ENCODE data around the gene AP1AR. TPM values are rescaled to one million over a fixed set of nuclear protein-coding genes. Genes with fewer than 3 reads are reported as not detected.

The AP1AR gene
- total and polyA plus RNA-seq, 4 donors: 7.6 to 14.7 (median 7.8) TPM

- Histone ChIP-seq H3K9ac (ENCODE audit: low read depth in 1 of 2, low read length in 2 of 2) (no peak overlapping the region), H3K27ac (ENCODE audit: low read depth in 1 of 2, low read length in 2 of 2) (no peak overlapping the region), H3K9me3 (ENCODE audit: control insufficient read depth in 4 of 4, low read length in 3 of 4) (no peaks in the 10 kb centered on the region), H3K4me1 (ENCODE audit: control insufficient read depth in 4 of 4, insufficient read depth in 4 of 4, low read length in 3 of 4) (peaks cover 2 to 18% (median 7%) of the 10 kb centered on the region in 4 donors), H3K36me3 (ENCODE audit: control insufficient read depth in 4 of 4, insufficient read depth in 3 of 4, low read depth in 1 of 4, low read length in 3 of 4) (no peaks in the 10 kb centered on the region), H3K27me3 (ENCODE audit: control insufficient read depth in 4 of 4, insufficient read depth in 4 of 4, low read length in 3 of 4) (no peaks in the 10 kb centered on the region), H3K4me3 (ENCODE audit: low read depth in 1 of 3, low read length in 3 of 3) (no peak overlapping the region)
- WGBS: 91% methylated on average over 2 of the region's 2 CpGs
- TF ChIP-seq HNF4G (IDR thresholded peaks at IDR 0.05): no peak
- no peak for TF ChIP-seq RXRA (IDR thresholded peaks at IDR 0.05)
- TF ChIP-seq EGR1 (IDR thresholded peaks at IDR 0.05; ENCODE audit: low read depth in 2 of 2): no peak
- TF ChIP-seq, protein P1, sequence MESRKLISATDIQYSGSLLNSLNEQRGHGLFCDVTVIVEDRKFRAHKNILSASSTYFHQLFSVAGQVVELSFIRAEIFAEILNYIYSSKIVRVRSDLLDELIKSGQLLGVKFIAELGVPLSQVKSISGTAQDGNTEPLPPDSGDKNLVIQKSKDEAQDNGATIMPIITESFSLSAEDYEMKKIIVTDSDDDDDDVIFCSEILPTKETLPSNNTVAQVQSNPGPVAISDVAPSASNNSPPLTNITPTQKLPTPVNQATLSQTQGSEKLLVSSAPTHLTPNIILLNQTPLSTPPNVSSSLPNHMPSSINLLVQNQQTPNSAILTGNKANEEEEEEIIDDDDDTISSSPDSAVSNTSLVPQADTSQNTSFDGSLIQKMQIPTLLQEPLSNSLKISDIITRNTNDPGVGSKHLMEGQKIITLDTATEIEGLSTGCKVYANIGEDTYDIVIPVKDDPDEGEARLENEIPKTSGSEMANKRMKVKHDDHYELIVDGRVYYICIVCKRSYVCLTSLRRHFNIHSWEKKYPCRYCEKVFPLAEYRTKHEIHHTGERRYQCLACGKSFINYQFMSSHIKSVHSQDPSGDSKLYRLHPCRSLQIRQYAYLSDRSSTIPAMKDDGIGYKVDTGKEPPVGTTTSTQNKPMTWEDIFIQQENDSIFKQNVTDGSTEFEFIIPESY (IDR thresholded peaks at IDR 0.05): no peak
- no peak for TF ChIP-seq ATF3 (IDR thresholded peaks at IDR 0.05)
- no peak for TF ChIP-seq SP1 (IDR thresholded peaks at IDR 0.05)
- TF ChIP-seq HNF4A (conservative IDR thresholded peaks at IDR 0.05): no peak
- no peak for TF ChIP-seq FOXA2 (IDR thresholded peaks at IDR 0.05)
- TF ChIP-seq TAF1 (conservative IDR thresholded peaks at IDR 0.05): no peak
- no peak for TF ChIP-seq FOXA1 (IDR thresholded peaks at IDR 0.05)
- no peak for TF ChIP-seq JUND (IDR thresholded peaks at IDR 0.05)
- no peak for DNase-seq (ENCODE audit: low spot score)
Measured at GRCh38 chr4:112236040-112236439, 4.5 kb downstream of the AP1AR start.

DNA sequence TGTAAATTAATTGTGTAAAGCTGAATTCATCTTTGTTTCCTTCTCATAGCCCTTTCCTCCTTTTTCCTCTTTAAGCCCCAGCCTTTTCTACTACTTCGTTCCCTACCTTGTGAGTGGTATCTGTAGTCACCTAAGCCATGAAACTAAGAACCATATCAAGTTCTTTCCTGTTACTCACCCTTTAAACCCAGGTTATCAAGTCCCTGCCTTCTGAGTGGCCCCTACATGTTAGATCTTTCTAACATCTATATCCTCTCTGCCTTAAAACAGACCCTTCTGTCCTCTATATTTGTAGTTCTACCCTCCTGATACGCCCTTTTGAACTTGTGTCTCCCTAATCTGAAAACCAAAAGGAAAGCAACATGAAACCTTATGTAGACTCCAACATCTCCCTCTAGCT lies 7.2 kb downstream of the AP1AR start:
- WGBS: 96% methylated on average over 2 of the region's 2 CpGs
- Histone ChIP-seq H3K9ac (ENCODE audit: low read depth in 1 of 2, low read length in 2 of 2) (no peak overlapping the region), H3K27ac (ENCODE audit: low read depth in 1 of 2, low read length in 2 of 2) (no peak overlapping the region), H3K36me3 (ENCODE audit: control insufficient read depth in 4 of 4, insufficient read depth in 3 of 4, low read depth in 1 of 4, low read length in 3 of 4) (no peaks in the 10 kb centered on the region), H3K9me3 (ENCODE audit: control insufficient read depth in 4 of 4, low read length in 3 of 4) (no peaks in the 10 kb centered on the region), H3K4me3 (ENCODE audit: low read depth in 1 of 3, low read length in 3 of 3) (no peak overlapping the region), H3K27me3 (ENCODE audit: control insufficient read depth in 4 of 4, insufficient read depth in 4 of 4, low read length in 3 of 4) (no peaks in the 10 kb centered on the region), H3K4me1 (ENCODE audit: control insufficient read depth in 4 of 4, insufficient read depth in 4 of 4, low read length in 3 of 4) (peaks cover 0 to 4% (median under 1%) of the 10 kb centered on the region in 4 donors)
- DNase-seq (ENCODE audit: low spot score): no peak
- TF ChIP-seq, protein P1 (IDR thresholded peaks at IDR 0.05): no peak
- TF ChIP-seq REST (IDR thresholded peaks at IDR 0.05): no peak
- TF ChIP-seq, protein P2, sequence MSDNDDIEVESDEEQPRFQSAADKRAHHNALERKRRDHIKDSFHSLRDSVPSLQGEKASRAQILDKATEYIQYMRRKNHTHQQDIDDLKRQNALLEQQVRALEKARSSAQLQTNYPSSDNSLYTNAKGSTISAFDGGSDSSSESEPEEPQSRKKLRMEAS (IDR thresholded peaks at IDR 0.05): no peak
- no peak for TF ChIP-seq FOXA1 (IDR thresholded peaks at IDR 0.05)
- no peak for TF ChIP-seq SP1 (IDR thresholded peaks at IDR 0.05)
